AG08396 (cell line): Measurements from ENCODE around the gene PRKN.

Experiments used
- DNase-seq: peaks from one replicate; pipeline ENCODE4 v3.0.0; 2012; ENCODE audit warnings: low spot score, mixed read lengths

Gene PRKN

GRCh38 chr6:162727322-162728182 is at the start of gene PRKN, which contains the start of gene PACRG:
TSS of gene PRKN (minus strand) at chr6:162727766.
TSS of gene PACRG (plus strand) at chr6:162727974.
- DNase-seq: peak; percentile 99

GRCh38 chr6:162777091-162777490 is 49.5 kb upstream of the PRKN start:
- DNase-seq: no peak

GRCh38 chr6:162773996-162774395 is 46.4 kb upstream of the PRKN start:
- DNase-seq: no peak

GRCh38 chr6:162772466-162772865 is 44.9 kb upstream of the PRKN start:
- no peak for DNase-seq

- DNase-seq: no peak
These were observed 43.4 kb upstream of the PRKN start for GRCh38 chr6:162770955-162771354.

GRCh38 chr6:162770136-162770535 is 42.6 kb upstream of the PRKN start:
- DNase-seq: no peak

- DNase-seq: no peak
These were observed 26.2 kb upstream of the PRKN start for GRCh38 chr6:162753775-162754174.

GRCh38 chr6:162751211-162751859 is 23.8 kb upstream of the PRKN start:
- DNase-seq: no peak

GRCh38 chr6:162750776-162751175 is 23.2 kb upstream of the PRKN start:
- DNase-seq: no peak

GRCh38 chr6:162736961-162737360 is 9.4 kb upstream of the PRKN start:
- DNase-seq: no peak

GRCh38 chr6:162733489-162733888 is 5.9 kb upstream of the PRKN start:
- no peak for DNase-seq

GRCh38 chr6:162730502-162730901 is 2.9 kb upstream of the PRKN start:
- DNase-seq: no peak

- no peak for DNase-seq
These were observed 1.1 kb upstream of the PRKN start for GRCh38 chr6:162728706-162729105.

- DNase-seq: no peak
These were observed 631 bp upstream of the PRKN start for GRCh38 chr6:162728197-162728596.

- peak; percentile 25 for DNase-seq
These were observed 632 bp downstream of the PRKN start for GRCh38 chr6:162726947-162727321.

- no peak for DNase-seq
These were observed 4.9 kb downstream of the PRKN start for GRCh38 chr6:162722633-162723032.

- no peak for DNase-seq
These were observed 5.3 kb downstream of the PRKN start for GRCh38 chr6:162722226-162722625.

GRCh38 chr6:162721404-162721687 is 6.2 kb downstream of the PRKN start:
- no peak for DNase-seq

GRCh38 chr6:162719528-162719927 is 8.0 kb downstream of the PRKN start:
- no peak for DNase-seq

GRCh38 chr6:162715601-162716000 is 12.0 kb downstream of the PRKN start:
- no peak for DNase-seq

GRCh38 chr6:162713974-162714780 is 13.4 kb downstream of the PRKN start:
- DNase-seq: no peak

GRCh38 chr6:162712694-162713093 is 14.9 kb downstream of the PRKN start:
- no peak for DNase-seq

GRCh38 chr6:162711376-162711775 is 16.2 kb downstream of the PRKN start:
- DNase-seq: no peak
